NCI-H1694 (cell line): ENCODE measurements around the gene MYG1.

Source experiments
- DNase-seq: peaks from one replicate; lab custom pipeline; 2025; lab: John Stamatoyannopoulos, UW

Gene MYG1

GRCh38 chr12:53299454-53300180, at the start of gene MYG1:
Gene MYG1 (plus strand): TSS chr12:53299695. CDS start chr12:53299738, 43 bp downstream.
- peak; percentile 67 for DNase-seq

- DNase-seq: peak; percentile 30
Measured at GRCh38 chr12:53251477-53252348, 47.8 kb upstream of the MYG1 start.

- no peak for DNase-seq
Measured at GRCh38 chr12:53252349-53252916, 47.1 kb upstream of the MYG1 start.

- no peak for DNase-seq
Measured at GRCh38 chr12:53253298-53253697, 46.2 kb upstream of the MYG1 start.

GRCh38 chr12:53254816-53255545, 44.5 kb upstream of the MYG1 start:
- DNase-seq: no peak

GRCh38 chr12:53255996-53256395, 43.5 kb upstream of the MYG1 start:
- DNase-seq: no peak

GRCh38 chr12:53258541-53259539, 40.7 kb upstream of the MYG1 start:
- DNase-seq: no peak

GRCh38 chr12:53259891-53260290, 39.6 kb upstream of the MYG1 start:
- DNase-seq: no peak

- DNase-seq: no peak
Measured at GRCh38 chr12:53265783-53266182, 33.7 kb upstream of the MYG1 start.

GRCh38 chr12:53267306-53267998, 32.0 kb upstream of the MYG1 start:
- DNase-seq: no peak

GRCh38 chr12:53267999-53268629, 31.4 kb upstream of the MYG1 start, which contains the start of gene ESPL1:
Gene ESPL1 (plus strand): TSS chr12:53268299. CDS start chr12:53268767, 468 bp downstream.
- peak; percentile 37 for DNase-seq

- DNase-seq: no peak
Measured at GRCh38 chr12:53268630-53269562, 30.6 kb upstream of the MYG1 start.

- DNase-seq: no peak
Measured at GRCh38 chr12:53274445-53274844, 25.1 kb upstream of the MYG1 start.

- DNase-seq: no peak
Measured at GRCh38 chr12:53276511-53276910, 23.0 kb upstream of the MYG1 start.

GRCh38 chr12:53277981-53278380, 21.5 kb upstream of the MYG1 start:
- no peak for DNase-seq

- no peak for DNase-seq
Measured at GRCh38 chr12:53279283-53279869, 20.1 kb upstream of the MYG1 start.

GRCh38 chr12:53279888-53280498, 19.5 kb upstream of the MYG1 start:
- no peak for DNase-seq

GRCh38 chr12:53286448-53286847, 13.0 kb upstream of the MYG1 start:
- DNase-seq: no peak
